Stimulated activated CD8-positive, alpha-beta memory T cell treated with anti-CD3 and anti-CD28 coated beads, Interleukin-7, amount 100 ng/mL, for 24 hours (primary cell): Measurements from ENCODE around the gene GRHPR.
"Not testable (repeated sequence)": the region's sequence is repeated elsewhere in the genome, so short reads cannot be mapped to it uniquely, and the experiment has no call there.

Experiments
- DNase-seq: peaks from one replicate; pipeline ENCODE4 v3.0.0-alpha.2; 2020; ENCODE audit warnings: low read depth

The GRHPR gene

GRCh38 chr9:37421914-37422288 is 595 bp upstream of the GRHPR start:
- DNase-seq = no peak

- no peak for DNase-seq
Measured at GRCh38 chr9:37423508-37423907, 1.0 kb downstream of the GRHPR start.

DNA sequence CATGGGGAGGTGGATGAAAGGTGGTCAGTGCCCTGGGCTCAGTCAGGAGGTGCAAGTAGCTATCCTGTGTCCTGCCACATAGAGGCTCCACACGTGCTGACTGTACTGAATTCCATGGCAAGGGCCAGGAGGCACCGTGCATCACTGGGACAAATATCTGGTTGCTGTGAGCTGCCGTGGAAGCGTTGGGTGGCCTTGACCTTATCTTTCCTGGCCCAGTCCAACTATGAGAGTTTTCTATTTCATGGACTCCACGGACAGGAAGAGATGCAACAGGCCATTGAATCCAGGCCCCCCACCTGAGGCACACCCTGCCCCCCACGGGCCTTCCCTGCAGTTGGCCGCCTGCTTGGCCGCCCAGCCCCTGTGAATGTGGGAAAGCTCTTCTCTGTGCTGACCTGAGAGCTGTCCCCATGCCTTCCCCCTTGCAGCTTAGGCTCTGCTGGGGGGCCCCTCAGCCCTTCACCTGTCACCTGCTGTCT is 1.7 kb downstream of the GRHPR start:
- no peak for DNase-seq

DNA sequence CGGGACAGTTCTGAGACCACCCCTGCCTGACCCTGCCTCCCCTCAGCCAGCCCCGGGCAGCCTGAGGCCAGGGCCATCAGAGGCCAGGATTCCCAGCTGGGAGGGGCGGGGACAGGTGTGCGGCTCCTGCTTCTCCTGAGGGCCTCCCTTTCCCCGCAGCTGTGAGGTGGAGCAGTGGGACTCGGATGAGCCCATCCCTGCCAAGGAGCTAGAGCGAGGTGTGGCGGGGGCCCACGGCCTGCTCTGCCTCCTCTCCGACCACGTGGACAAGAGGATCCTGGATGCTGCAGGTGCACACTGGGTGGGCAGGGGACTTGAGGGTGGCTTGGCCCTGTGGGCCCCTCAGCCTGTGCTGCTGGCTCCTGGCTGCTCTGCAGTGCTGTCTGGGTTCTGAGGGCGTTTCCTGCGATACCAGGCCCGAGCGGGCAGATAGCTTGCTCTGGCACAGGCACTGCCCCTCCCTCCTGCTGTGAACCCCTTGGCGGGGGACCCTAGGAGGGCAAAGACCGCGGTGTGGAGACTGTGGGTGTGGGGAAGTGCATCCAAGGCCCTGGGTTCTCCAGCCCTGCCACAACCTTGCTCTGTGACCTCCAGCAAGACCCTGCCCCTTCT is 2.3 kb downstream of the GRHPR start:
- no peak for DNase-seq

- DNase-seq = no peak
Measured at GRCh38 chr9:37425298-37425752, 2.8 kb downstream of the GRHPR start.

GRCh38 chr9:37426431-37426830 is 3.9 kb downstream of the GRHPR start:
- DNase-seq = not testable (repeated sequence)

DNA sequence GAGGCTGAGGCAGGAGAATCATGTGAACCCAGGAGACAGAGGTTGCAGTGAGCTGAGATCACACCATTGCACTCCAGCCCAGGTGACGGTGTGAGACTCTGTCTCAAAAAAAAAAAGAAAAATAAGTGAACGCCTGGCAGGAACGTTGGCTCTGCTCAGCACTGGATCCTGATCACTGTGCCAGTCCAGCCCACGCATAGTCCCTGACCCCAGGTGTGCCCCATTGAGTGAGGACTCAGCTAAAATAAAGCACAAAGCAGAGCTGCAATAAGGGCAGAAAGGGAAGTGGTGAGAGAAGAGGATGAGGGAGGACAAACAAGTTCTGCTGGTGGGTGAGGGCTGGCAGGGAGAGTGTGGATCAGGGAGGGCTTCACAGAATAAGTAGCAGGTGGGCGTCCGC is 4.3 kb downstream of the GRHPR start:
- no peak for DNase-seq

GRCh38 chr9:37428345-37428744 is 5.8 kb downstream of the GRHPR start:
- no peak for DNase-seq

- DNase-seq = no peak
Measured at GRCh38 chr9:37429441-37430285, 7.2 kb downstream of the GRHPR start.

DNA sequence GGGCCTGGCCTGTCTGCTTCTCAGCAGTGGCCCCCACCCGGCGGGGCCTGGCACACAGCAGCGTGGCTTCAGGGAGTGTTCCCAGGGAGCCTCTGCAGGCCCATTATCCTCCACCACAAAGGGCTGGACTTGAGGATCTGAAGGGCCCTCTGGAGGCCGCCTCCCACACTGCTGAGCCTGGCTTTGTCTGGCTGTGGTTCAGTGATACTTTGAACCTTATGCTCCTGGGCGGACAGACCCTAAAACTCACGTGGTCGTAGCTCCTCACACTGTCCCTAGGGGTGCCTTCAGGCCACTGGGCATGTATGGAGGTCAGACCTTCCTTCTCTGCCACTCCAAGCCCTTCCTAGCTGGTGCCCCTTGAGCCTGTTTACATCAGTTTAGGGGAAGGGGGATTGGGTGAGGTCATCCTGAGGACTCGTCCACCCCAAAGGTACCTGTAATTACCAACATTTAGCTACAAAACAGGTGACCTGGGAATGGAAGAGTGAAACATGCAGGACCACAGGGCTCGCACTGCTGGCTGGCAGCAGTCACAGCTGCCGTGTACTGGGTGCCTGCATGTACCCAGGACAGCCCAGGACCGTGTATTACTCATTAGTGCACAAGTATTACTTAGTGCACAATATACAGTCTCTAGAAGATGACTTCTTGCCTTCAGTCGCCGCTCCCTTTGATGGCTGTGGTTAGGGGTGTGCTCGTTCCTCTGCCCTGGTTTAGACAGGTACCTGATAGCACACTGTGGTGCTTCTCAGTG is 8.5 kb downstream of the GRHPR start:
- DNase-seq = no peak

DNA sequence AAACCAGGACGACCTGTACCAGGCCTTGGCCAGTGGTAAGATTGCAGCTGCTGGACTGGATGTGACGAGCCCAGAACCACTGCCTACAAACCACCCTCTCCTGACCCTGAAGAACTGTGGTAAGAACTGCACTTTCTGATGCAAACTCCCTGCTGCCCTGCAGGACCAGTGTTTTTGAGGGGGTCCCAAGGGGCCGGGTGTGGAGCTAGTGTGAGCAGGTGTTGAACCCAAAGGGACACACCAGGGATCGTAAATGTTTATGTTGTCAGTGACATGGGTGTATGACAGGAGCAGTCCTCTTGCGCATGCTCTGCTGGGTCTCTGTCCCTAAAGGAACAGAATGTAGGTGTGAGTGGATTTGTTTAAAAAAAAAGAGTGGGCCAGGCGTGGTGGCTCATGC is 9.5 kb downstream of the GRHPR start:
- DNase-seq = no peak

DNA sequence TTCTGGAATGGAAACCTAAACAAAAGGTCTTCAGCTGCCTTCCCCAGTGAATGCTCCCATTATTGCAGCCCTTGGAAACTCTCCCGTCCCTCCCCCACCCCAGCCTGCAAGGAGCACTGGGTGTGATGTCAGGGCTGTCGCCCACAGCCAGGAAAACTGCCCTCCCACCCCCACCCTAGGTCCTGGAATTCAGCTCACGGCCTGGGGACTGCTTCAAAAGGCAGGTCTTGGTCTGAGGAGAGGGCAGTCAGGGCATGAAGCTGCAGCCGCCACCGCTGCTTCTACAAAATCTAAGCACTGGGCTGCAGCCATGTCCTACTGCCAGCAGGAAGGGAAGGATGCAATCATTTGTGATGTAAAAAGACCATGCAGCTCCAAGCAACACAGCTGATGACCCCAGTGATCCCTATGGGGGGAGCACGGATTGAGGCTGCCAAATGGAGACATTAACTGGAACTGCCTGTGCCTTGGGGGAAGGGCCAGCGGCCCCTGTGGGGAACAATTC is 11.4 kb downstream of the GRHPR start:
- DNase-seq = no peak

GRCh38 chr9:37436540-37436939 is 14.0 kb downstream of the GRHPR start:
- DNase-seq = no peak

DNA sequence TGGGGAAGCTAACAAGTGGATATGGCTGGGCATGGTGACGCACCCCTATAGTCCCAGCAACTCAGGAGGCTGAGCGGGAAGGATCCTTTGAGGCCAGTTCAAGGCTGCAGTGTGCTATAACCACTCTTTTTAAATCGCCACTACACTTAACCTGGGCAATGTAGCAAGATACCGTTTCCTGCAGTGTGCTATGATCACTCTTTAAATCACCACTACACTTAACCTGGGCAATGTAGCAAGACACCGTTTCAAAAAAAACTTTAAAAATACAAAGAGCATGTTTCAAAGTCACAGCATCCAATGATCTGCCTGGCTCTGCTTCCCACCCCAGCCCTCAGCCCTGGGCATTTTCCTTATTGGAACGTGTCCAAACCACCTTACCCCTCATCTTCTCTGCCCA is 14.5 kb downstream of the GRHPR start:
- no peak for DNase-seq

DNA sequence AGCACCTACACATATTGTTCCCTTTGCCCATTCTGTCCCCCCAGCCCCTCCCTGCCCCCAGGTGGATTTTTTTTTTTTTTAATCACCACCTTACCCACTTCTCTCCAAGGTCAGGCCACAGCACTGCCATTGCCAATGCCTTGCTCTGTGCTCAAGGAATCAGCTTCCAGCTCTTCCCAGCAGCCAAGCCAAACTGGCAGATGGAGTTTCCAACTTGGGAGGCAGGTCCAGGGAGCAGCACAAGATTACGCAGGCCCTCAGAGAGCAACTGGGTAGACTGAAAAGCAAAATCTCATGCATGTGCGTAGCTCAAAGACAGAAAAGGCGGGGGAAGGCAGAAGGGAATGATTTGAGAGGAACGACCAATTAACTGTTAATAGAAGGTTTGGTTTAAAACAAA is 15.1 kb downstream of the GRHPR start:
- no peak for DNase-seq

DNA sequence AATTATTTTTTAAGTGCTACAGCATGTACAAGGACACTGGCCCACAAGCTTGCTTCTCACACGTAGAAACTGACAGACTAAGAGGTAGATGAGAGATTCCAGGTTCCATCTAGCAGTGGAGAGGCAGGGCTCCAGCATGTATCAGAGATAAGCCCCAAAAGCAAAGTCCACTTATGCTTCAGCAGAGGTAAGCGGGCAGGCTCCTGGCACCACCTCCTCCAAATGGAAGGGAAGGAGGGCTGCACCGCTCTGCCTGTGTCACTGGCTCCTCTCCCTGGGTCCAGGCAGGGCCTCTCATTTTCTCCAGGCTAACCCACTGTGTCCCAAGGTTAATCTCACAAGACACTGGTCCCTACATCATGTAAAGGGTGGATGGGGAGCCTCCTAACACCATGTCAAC is 15.9 kb downstream of the GRHPR start:
- no peak for DNase-seq

- DNase-seq = no peak
Measured at GRCh38 chr9:37441776-37442370, 19.4 kb downstream of the GRHPR start.

GRCh38 chr9:37442556-37442955 is 20.1 kb downstream of the GRHPR start:
- no peak for DNase-seq

- no peak for DNase-seq
Measured at GRCh38 chr9:37443566-37443965, 21.1 kb downstream of the GRHPR start.

DNA sequence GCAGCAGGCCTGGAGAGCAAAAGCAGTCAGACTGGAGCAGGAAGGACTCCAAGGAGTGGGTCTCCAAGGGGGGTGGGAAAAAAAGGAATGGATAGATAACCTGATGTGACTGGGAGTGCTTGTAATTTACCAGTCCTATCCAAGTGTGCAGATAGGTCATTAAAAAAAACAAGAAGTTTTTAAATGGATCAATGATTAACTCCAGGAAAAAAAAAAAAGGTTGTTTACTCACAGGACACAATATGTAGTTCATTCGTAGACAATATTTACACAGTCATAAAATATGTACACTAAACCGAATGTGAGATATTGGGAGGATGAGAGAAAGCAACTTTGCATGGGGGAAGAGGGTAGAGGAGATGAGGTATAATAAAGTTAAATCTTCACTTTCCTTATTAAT is 22.4 kb downstream of the GRHPR start:
- DNase-seq = no peak

DNA sequence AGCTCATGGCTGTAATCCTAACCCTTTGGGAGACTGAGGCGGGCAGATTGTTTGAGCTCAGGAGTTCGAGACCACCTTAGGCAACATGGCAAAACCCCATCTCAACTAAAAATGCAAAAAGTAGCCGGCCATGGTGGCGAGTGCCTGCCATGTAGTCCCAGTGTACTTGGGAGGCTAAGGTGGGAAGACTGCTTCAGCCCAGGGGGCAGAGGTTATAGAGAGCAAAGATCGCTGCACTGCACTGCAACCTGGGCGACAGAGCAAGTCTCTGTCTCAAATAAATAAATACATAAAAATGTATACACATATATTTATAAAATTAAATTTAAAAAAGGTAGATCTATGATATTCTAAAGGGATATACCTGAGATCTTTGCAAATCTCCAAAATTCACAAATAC is 23.3 kb downstream of the GRHPR start:
- DNase-seq = no peak

- DNase-seq = no peak
Measured at GRCh38 chr9:37446401-37446800, 23.9 kb downstream of the GRHPR start.
